ENCODE measurements around the gene ARHGAP26. TPM values are rescaled to one million over a fixed set of nuclear protein-coding genes. Genes with fewer than 3 reads are reported as not detected.

Gene ARHGAP26
- total RNA-seq, 1 experiment from 2014 or later: 79.8 TPM

GRCh38 chr5:142866563-142867275 is 96.5 kb downstream of the ARHGAP26 start:
- H3K4me1 Mint-ChIP-seq (ENCODE audit: low read depth, unreplicated experiment): peaks cover 39% of the 10 kb centered on the region
- intact Hi-C loops (cut with micrococcal nuclease; ENCODE audit: unreplicated experiment): loop anchor here (1.0 to 2.0 kb wide), 5 partner anchors 14 to 149 kb away; no protein-coding TSS in a partner anchor
- peaks cover 50% of the 10 kb centered on the region for H3K4me1 ChIP-seq

DNA sequence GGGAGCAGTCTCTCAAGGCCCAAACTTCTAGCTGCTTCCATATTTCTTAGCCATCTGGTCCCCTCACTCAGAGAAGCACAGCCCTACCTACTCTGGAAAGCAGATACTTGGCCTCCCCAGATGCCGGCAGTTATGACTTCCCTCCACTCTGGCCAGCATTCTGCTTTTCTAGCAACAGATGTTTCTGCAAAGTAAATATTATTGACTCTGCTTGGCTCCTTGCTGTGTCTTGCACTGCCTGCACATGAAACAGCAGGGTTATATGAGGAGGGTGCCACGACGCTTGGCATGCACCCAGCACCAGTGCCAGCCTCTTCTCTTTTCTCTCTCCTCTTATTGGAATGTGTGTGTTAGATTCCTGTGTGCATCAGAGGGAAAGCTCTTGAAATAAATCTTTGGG is 99.7 kb downstream of the ARHGAP26 start:
- intact Hi-C loops (cut with micrococcal nuclease; ENCODE audit: unreplicated experiment): no loop called here
- CTCF ChIA-PET: interaction anchor here (1.0 kb wide), 1 partner anchor 108 kb away, joined by 4 read pairs; no protein-coding TSS in a partner anchor
- TF ChIP-seq CTCF (IDR thresholded peaks at IDR 0.05; ENCODE audit: insufficient read depth in 1 of 2, low read depth in 1 of 2, low read length in 1 of 2, severe bottlenecking in 1 of 2, unreplicated experiment in 1 of 2): no peak
- no peaks in the 10 kb centered on the region for H3K27me3 Mint-ChIP-seq (ENCODE audit: insufficient read depth, unreplicated experiment)
- no peaks in the 10 kb centered on the region for H3K9me3 ChIP-seq
- H3K4me3 Mint-ChIP-seq (ENCODE audit: unreplicated experiment): no peak overlapping the region
- no peak overlapping the region for H3K27ac Mint-ChIP-seq (ENCODE audit: unreplicated experiment)
- no peaks in the 10 kb centered on the region for H3K9me3 Mint-ChIP-seq (ENCODE audit: unreplicated experiment)
- H3K4me3 ChIP-seq (ENCODE audit: low read depth, low read length): no peak overlapping the region
- no peak for DNase-seq
- peaks cover 31% of the 10 kb centered on the region for H3K4me1 ChIP-seq
- H3K36me3 Mint-ChIP-seq (ENCODE audit: insufficient read depth, unreplicated experiment): peaks cover 21% of the 10 kb centered on the region
- BruUV-seq (replicated peaks): no TSS peak
- H3K27me3 ChIP-seq (replicated peaks; ENCODE audit: control insufficient read depth, insufficient read depth, low read length): no peaks in the 10 kb centered on the region
- peaks cover 22% of the 10 kb centered on the region for H3K4me1 Mint-ChIP-seq (ENCODE audit: low read depth, unreplicated experiment)
- POLR2A ChIA-PET: no interaction called here
- H3K36me3 ChIP-seq (ENCODE audit: control insufficient read depth, insufficient read depth, low read length): no peaks in the 10 kb centered on the region; the same call in 1 of the 2 replicates

More at GRCh38 chr5:142866563-142867275, 96.5 kb downstream of the ARHGAP26 start:
- Histone ChIP-seq H3K4me3 (ENCODE audit: low read depth, low read length) (no peak overlapping the region), H3K27me3 (replicated peaks; ENCODE audit: control insufficient read depth, insufficient read depth, low read length) (no peaks in the 10 kb centered on the region), H3K9me3 (no peaks in the 10 kb centered on the region), H3K36me3 (ENCODE audit: control insufficient read depth, insufficient read depth, low read length) (no peaks in the 10 kb centered on the region)
- POLR2A ChIA-PET: no interaction called here
- Mint-ChIP-seq H3K27me3 (ENCODE audit: insufficient read depth, unreplicated experiment) (no peaks in the 10 kb centered on the region), H3K27ac (ENCODE audit: unreplicated experiment) (peak overlapping the region; percentile 23), H3K9me3 (ENCODE audit: unreplicated experiment) (no peaks in the 10 kb centered on the region), H3K36me3 (ENCODE audit: insufficient read depth, unreplicated experiment) (peaks cover 21% of the 10 kb centered on the region), H3K4me3 (ENCODE audit: unreplicated experiment) (peak overlapping the region; percentile 44)
- peak; percentile 77 to 81 for TF ChIP-seq CTCF (IDR thresholded peaks at IDR 0.05; ENCODE audit: insufficient read depth in 1 of 2, low read depth in 1 of 2, low read length in 1 of 2, severe bottlenecking in 1 of 2, unreplicated experiment in 1 of 2)
- BruUV-seq (replicated peaks): no TSS peak
- DNase-seq: peak; percentile 66 to 67
- CTCF ChIA-PET: interaction anchor here (0.6 to 1.6 kb wide), 21 partner anchors 8 to 1641 kb away, joined by 3 to 63 read pairs (median 6); partner anchors contain the start of gene ARHGAP26

DNA sequence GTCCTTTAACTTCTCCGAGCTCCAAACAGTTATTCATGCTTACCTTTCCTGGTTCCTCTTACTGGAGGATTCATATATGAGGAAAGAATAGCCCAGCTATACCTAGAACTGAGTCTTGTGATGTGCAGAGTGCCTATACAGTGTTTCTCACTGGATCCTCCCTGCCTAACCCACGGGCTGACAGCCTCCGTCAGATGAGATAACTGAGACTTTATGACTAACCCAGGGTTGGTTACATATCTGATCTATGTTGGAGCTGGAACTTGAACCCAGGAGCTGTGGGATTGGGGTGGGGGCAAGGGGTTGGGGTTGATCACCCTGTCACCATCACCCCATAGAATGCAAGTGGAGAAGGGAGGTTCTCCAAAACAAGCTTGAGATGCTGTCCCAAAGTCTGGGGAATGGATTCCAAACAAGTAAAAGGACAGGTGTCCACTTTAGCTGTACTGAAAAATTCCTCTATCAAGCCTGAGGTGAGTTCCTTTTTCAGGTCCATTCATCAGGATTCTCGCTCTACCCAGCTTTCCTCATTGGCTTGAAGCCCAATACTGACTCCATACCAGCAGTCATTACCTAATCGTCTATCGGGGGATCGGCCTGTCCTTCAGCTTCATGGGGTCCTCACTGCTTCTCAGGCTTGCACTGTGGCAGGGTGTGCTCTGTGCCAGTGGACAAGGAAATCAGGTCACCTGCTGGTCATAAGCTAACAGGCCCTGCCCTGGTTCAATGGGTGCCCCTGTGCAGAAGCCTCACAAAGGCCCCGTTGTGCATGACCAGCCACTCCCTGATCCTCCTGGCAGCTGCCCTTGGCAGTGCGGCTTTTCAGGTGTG is 100.6 kb downstream of the ARHGAP26 start:
- ChIA-PET POLR2A (interaction anchor here (0.6 kb wide), 1 partner anchor 101 kb away, joined by 6 read pairs; no protein-coding TSS in a partner anchor), CTCF (interaction anchor here (1.0 to 1.1 kb wide), 2 partner anchors 100 to 109 kb away, joined by 4 read pairs; no protein-coding TSS in a partner anchor)
- no peak overlapping the region for H3K4me3 Mint-ChIP-seq (ENCODE audit: unreplicated experiment)
- H3K27me3 Mint-ChIP-seq (ENCODE audit: insufficient read depth, unreplicated experiment): no peaks in the 10 kb centered on the region
- peaks cover 21% of the 10 kb centered on the region for H3K36me3 Mint-ChIP-seq (ENCODE audit: insufficient read depth, unreplicated experiment)
- H3K27ac Mint-ChIP-seq (ENCODE audit: unreplicated experiment): no peak overlapping the region
- H3K9me3 ChIP-seq: no peaks in the 10 kb centered on the region
- H3K4me3 ChIP-seq (ENCODE audit: low read depth, low read length): no peak overlapping the region
- H3K4me1 ChIP-seq: peaks cover 24% of the 10 kb centered on the region
- no TSS peak for BruUV-seq (replicated peaks)
- peaks cover 14% of the 10 kb centered on the region for H3K4me1 Mint-ChIP-seq (ENCODE audit: low read depth, unreplicated experiment)
- TF ChIP-seq CTCF (IDR thresholded peaks at IDR 0.05; ENCODE audit: insufficient read depth in 1 of 2, low read depth in 1 of 2, low read length in 1 of 2, severe bottlenecking in 1 of 2, unreplicated experiment in 1 of 2): no peak
- DNase-seq: no peak
- no peaks in the 10 kb centered on the region; the same call in 1 of the 2 replicates for H3K36me3 ChIP-seq (ENCODE audit: control insufficient read depth, insufficient read depth, low read length)
- no peaks in the 10 kb centered on the region for H3K9me3 Mint-ChIP-seq (ENCODE audit: unreplicated experiment)
- intact Hi-C loops (cut with micrococcal nuclease; ENCODE audit: unreplicated experiment): no loop called here
- no peaks in the 10 kb centered on the region for H3K27me3 ChIP-seq (replicated peaks; ENCODE audit: control insufficient read depth, insufficient read depth, low read length)
